ENCODE results near the gene MAIP1. TPM values are rescaled to one million over a fixed set of nuclear protein-coding genes. Genes with fewer than 3 reads are reported as not detected.

MAIP1 gene
- polyA plus RNA-seq, 1 experiment: 19.5 TPM

DNA sequence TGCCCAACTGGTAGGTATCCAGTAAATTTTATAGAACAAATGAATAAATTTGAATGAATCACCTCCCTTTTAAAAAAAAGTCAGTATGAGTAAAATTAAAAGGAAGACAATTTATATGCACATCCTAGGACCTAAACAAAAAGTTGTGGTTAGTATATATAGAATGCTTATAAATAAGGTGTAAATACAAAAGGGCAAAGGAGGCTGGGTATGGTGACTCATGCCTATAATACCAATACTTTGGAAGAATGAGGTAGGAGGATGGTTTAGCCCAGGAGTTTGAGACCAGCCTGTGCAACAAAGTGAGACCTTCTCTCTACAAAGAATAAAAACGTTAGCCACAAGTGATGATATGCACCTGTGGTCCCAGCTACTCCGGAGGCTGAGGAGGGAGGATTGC lies 31.5 kb upstream of the MAIP1 start:
- Histone ChIP-seq H3K4me3 (ENCODE audit: low read depth, low read length) (no peak overlapping the region), H3K27me3 (ENCODE audit: control insufficient read depth, insufficient read depth, low read length) (no peaks in the 10 kb centered on the region), H3K9me3 (ENCODE audit: control insufficient read depth, insufficient read depth, low read length) (no peaks in the 10 kb centered on the region), H3K27ac (ENCODE audit: low read depth, low read length) (no peak overlapping the region)
- ChIA-PET POLR2A (no interaction called here), CTCF (no interaction called here)
- TF ChIP-seq, protein P1, sequence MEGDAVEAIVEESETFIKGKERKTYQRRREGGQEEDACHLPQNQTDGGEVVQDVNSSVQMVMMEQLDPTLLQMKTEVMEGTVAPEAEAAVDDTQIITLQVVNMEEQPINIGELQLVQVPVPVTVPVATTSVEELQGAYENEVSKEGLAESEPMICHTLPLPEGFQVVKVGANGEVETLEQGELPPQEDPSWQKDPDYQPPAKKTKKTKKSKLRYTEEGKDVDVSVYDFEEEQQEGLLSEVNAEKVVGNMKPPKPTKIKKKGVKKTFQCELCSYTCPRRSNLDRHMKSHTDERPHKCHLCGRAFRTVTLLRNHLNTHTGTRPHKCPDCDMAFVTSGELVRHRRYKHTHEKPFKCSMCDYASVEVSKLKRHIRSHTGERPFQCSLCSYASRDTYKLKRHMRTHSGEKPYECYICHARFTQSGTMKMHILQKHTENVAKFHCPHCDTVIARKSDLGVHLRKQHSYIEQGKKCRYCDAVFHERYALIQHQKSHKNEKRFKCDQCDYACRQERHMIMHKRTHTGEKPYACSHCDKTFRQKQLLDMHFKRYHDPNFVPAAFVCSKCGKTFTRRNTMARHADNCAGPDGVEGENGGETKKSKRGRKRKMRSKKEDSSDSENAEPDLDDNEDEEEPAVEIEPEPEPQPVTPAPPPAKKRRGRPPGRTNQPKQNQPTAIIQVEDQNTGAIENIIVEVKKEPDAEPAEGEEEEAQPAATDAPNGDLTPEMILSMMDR (IDR thresholded peaks at IDR 0.05; ENCODE audit: low read depth, low read length): no peak
- DNase-seq (ENCODE audit: low read depth, low spot score): no peak

DNA sequence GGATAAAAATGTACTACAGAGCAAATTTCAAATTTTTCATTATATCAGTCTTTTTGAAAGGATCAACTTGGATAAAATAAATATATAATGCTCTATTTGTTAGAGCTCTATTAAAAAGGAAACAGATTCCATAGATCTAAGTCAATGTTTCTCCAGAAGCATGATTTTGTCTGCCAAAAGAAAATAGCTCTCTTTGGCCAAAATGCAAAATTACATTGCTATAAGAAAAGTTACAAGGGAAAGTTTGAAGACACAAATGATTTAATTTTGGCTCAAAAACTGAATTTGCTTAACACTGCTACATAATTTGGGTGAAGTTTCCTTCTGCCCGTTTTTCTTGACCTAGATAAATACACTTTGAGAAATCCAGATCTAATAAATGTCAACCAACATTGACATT lies 28.6 kb upstream of the MAIP1 start:
- DNase-seq (ENCODE audit: low read depth, low spot score): no peak

DNA sequence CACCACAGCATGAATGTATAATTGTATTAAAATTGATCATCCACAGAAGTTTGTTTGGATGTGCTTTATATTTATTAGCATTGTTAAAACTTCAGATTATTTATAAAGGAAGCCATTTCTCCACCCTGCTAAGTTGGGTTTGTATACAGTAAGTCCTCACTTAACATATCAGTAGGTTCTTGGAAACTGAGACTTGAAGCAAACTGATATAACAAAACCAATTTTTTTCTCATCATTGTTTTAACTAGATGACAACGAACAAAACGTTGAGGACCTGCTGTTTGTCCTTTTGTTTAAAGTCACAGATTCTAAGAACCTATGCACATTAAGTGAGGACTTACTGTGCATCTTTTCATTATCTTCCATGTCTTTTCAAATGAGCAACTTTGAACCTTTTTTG lies 27.2 kb upstream of the MAIP1 start:
- CTCF ChIA-PET: no interaction called here
- no peak overlapping the region for H3K27ac ChIP-seq (ENCODE audit: low read depth, low read length)
- no peaks in the 10 kb centered on the region for H3K9me3 ChIP-seq (ENCODE audit: control insufficient read depth, insufficient read depth, low read length)
- no peak for DNase-seq (ENCODE audit: low read depth, low spot score)
- POLR2A ChIA-PET: no interaction called here
- no peak overlapping the region for H3K4me3 ChIP-seq (ENCODE audit: low read depth, low read length)
- TF ChIP-seq, protein P1 (IDR thresholded peaks at IDR 0.05; ENCODE audit: low read depth, low read length): no peak
- no peaks in the 10 kb centered on the region for H3K27me3 ChIP-seq (ENCODE audit: control insufficient read depth, insufficient read depth, low read length)

More for the DNA sequence above, 28.6 kb upstream of the MAIP1 start:
- Histone ChIP-seq H3K27me3 (ENCODE audit: control insufficient read depth, insufficient read depth, low read length) (no peaks in the 10 kb centered on the region), H3K4me3 (ENCODE audit: low read depth, low read length) (no peak overlapping the region), H3K27ac (ENCODE audit: low read depth, low read length) (no peak overlapping the region), H3K9me3 (ENCODE audit: control insufficient read depth, insufficient read depth, low read length) (no peaks in the 10 kb centered on the region)
- TF ChIP-seq, protein P1 (IDR thresholded peaks at IDR 0.05; ENCODE audit: low read depth, low read length): no peak
- POLR2A ChIA-PET: no interaction called here
- CTCF ChIA-PET: no interaction called here

DNA sequence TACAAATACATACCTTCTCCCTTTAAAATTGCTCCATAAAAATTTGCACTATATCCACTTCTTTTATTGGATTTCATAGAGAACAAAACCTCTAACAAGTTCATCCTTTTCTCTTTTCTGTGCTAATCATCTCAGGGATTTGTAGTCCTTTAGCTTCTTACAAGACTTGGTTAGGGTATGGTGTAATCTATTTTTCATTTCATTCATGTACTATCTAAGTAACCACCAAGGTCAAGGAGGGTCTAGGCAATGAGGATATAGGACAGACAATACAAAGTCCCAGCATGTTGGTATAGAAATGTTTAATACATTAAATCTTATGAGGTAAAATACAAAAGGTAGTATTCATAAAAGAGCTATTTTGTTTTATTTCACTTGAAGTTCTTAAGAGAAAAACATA lies 26.8 kb upstream of the MAIP1 start:
- ChIA-PET POLR2A (no interaction called here), CTCF (no interaction called here)
- H3K9me3 ChIP-seq (ENCODE audit: control insufficient read depth, insufficient read depth, low read length): no peaks in the 10 kb centered on the region
- H3K27ac ChIP-seq (ENCODE audit: low read depth, low read length): no peak overlapping the region
- DNase-seq (ENCODE audit: low read depth, low spot score): no peak
- TF ChIP-seq, protein P1 (IDR thresholded peaks at IDR 0.05; ENCODE audit: low read depth, low read length): no peak
- no peaks in the 10 kb centered on the region for H3K27me3 ChIP-seq (ENCODE audit: control insufficient read depth, insufficient read depth, low read length)
- no peak overlapping the region for H3K4me3 ChIP-seq (ENCODE audit: low read depth, low read length)

DNA sequence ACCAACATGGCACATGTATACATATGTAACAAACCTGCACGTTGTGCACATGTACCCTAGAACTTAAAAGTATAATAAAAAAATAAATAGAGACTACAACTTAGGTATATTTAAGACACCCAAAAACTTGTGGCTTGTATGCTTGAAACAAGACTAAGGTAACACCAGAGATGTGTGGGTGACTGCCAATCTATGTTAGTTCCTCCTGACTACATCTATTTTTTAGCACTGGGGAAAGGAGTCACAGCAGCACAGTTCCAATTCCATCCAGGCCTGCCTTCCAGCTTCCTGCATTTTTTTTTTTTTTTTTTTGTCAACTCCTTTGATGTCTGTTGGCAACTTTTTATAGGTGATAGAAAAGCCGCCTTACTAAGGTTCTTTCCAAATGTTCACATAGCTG lies 26.1 kb upstream of the MAIP1 start:
- Histone ChIP-seq H3K27ac (ENCODE audit: low read depth, low read length) (no peak overlapping the region), H3K27me3 (ENCODE audit: control insufficient read depth, insufficient read depth, low read length) (no peaks in the 10 kb centered on the region), H3K9me3 (ENCODE audit: control insufficient read depth, insufficient read depth, low read length) (no peaks in the 10 kb centered on the region), H3K4me3 (ENCODE audit: low read depth, low read length) (no peak overlapping the region)
- TF ChIP-seq, protein P1 (IDR thresholded peaks at IDR 0.05; ENCODE audit: low read depth, low read length): no peak
- DNase-seq (ENCODE audit: low read depth, low spot score): no peak
- POLR2A ChIA-PET: interaction anchor here (0.6 kb wide), 1 partner anchor 8 kb away, joined by 3 read pairs; no protein-coding TSS in a partner anchor
- CTCF ChIA-PET: interaction anchor here (0.6 kb wide), 1 partner anchor 1568 kb away, joined by 3 read pairs; no protein-coding TSS in a partner anchor
